ENCODE measurements around the gene SCAF8.
A peak's percentile ranks its signal among the peaks of the same experiment; 100 is the strongest.

SCAF8 gene

GRCh38 chr6:154848580-154848979 lies 115.4 kb downstream of the SCAF8 start:
- DNase-seq = no peak

GRCh38 chr6:154849475-154849874 lies 116.3 kb downstream of the SCAF8 start:
- no peak for DNase-seq

GRCh38 chr6:154852687-154853086 lies 119.5 kb downstream of the SCAF8 start:
- no peak for DNase-seq

- DNase-seq = no peak
Measured at GRCh38 chr6:154857529-154857928, 124.3 kb downstream of the SCAF8 start.

GRCh38 chr6:154861825-154862224 lies 128.6 kb downstream of the SCAF8 start:
- no peak for DNase-seq

GRCh38 chr6:154862536-154862935 lies 129.3 kb downstream of the SCAF8 start:
- DNase-seq = no peak

- DNase-seq = no peak
Measured at GRCh38 chr6:154864066-154864430, 130.8 kb downstream of the SCAF8 start.

- no peak for DNase-seq
Measured at GRCh38 chr6:154865291-154865690, 132.1 kb downstream of the SCAF8 start.

- peak; percentile 45 for DNase-seq
Measured at GRCh38 chr6:154868143-154868594, 135.0 kb downstream of the SCAF8 start.

- no peak for DNase-seq
Measured at GRCh38 chr6:154872542-154873114, 139.4 kb downstream of the SCAF8 start.

- DNase-seq = no peak
Measured at GRCh38 chr6:154873546-154873945, 140.3 kb downstream of the SCAF8 start.

GRCh38 chr6:154874773-154875592 lies 141.8 kb downstream of the SCAF8 start:
- no peak for DNase-seq

GRCh38 chr6:154876486-154877280 lies 143.5 kb downstream of the SCAF8 start:
- no peak for DNase-seq

- DNase-seq = no peak
Measured at GRCh38 chr6:154878871-154879491, 145.8 kb downstream of the SCAF8 start.

- DNase-seq = no peak
Measured at GRCh38 chr6:154882107-154882506, 148.9 kb downstream of the SCAF8 start.

All from activated CD4-positive, alpha-beta T cell treated with anti-CD3 and anti-CD28 coated beads, Interleukin-10, Interleukin-2, amounts not matched to agents 100 ng/mL and 50 ng/mL, durations not matched to agents 16 hours and 8 hours (primary cell).